GM18520 (cell line): ENCODE results near the gene WDR91.

Source experiments
- ATAC-seq: cut with Tn5 transposase; IDR thresholded peaks from one replicate; pipeline ENCODE4 v1.9.1; 2021; ENCODE audit not compliant: unreplicated experiment

Gene WDR91

DNA sequence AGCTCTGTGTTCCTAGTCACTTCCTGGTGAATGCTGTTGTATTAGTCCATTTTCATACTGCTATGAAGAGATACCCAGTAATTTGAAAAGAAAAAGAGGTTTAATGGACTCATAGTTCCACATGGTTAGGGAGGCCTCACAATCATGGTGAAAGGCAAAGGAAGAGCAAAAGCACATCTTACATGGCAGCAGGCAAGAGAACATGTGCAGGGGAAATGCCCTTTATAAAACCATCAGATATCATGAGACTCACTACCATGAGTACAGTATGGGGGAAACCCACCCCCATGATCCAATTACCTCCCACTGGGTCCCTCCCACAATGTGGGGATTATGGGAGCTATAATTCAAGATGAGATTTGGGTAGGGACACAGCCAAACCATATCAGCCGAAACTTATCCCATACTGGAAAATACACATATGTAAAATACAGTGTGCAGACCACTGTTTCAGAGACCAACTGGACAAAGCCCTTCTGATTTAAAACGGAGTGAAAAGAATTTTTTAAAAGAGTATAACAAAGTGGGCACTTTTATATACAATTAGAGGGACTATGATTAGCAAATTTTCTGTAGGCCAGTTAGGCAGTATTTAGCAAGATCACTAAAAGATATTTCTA is 48.8 kb downstream of the WDR91 start:
- no peak for ATAC-seq

DNA sequence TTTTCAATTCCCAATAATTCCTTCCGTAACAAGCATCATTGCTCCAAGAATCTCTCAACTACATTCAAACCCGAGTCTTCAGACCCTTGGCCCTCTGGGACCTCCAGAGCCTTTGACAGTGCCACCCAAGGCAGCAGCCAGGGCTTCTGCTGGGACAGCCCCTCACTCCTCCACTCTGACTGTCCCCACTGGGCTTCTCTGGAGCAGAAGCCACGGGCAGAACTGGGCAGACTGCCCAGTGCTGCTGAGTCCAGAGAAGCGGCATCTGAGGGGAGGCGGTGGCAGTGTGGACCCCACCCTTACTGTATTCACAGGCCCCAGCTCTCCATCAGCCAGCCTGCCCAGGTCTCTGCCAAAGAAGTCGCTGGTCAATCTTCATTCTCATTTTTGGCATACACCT is 49.7 kb downstream of the WDR91 start:
- ATAC-seq: no peak

DNA sequence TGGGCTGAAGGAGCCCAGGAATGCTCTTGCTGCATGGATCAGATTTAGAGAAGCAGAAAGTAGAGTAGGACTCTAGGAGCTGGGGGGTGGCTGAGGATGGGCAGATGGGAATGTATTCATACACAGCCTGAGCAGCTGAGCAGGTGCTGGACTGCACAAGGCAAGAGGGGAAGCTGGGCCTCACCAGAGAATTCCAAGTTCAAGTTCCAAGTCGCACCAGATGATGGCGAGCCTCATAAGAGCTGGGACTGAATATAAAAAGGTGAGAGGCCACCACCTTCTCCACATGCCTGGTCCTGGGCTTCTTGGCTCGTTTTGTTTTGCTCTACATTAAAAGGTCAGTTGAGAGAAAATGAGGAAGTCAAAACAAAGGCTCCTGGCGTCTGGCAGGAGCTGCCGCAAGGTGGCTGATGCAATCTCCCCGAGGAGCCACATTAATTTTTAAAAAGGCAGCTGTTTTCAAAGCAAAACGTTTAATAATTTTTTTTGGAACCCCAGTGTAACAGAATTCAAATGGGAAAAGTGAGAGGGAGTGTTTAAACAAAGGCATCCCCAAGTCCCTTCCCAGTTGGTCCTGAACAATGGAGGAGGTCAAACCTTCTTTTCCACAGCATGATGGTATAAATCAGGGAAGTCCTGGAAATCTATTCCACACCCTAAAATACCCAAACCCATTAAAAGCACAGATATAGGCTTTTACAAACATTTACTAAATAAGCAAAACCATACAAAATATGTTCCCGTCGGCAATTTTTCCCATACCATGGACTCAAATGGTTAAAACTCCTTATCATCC is 50.3 kb downstream of the WDR91 start:
- no peak for ATAC-seq

DNA sequence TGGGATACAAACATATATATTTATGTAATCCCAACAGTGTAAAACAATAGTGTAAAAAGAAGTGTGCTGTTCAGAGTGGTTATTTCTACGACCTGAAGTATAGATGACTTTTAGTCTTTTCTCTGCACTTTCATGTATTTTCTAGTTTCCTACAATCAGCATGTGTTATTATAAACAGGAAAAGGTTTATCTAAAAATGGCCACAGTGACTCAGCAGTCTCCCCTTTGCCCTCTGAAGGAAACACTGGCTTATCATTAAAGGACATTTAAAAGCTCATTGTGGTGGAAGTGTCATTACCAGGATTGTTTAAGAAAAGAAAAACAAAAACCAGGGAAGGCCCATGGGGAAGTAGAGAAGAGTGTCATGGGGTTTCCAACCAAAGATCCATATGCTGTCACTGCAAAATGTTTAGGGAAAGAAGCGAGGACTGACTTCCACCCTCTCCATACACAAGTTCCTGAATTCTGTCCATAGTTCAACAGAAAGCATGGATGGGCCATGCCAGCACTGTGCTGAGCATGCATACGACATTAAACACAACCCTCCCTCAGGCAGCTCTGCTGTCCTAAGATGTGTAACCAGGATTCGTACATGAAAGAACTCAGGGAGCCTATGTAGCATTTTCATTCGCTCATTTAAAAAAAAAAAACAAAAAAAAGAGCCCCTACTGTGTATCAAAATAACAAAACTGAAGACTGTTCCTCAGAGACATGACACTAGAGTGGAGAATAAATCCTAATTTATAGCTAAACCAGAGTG is 51.0 kb downstream of the WDR91 start:
- peak; percentile 26 for ATAC-seq

DNA sequence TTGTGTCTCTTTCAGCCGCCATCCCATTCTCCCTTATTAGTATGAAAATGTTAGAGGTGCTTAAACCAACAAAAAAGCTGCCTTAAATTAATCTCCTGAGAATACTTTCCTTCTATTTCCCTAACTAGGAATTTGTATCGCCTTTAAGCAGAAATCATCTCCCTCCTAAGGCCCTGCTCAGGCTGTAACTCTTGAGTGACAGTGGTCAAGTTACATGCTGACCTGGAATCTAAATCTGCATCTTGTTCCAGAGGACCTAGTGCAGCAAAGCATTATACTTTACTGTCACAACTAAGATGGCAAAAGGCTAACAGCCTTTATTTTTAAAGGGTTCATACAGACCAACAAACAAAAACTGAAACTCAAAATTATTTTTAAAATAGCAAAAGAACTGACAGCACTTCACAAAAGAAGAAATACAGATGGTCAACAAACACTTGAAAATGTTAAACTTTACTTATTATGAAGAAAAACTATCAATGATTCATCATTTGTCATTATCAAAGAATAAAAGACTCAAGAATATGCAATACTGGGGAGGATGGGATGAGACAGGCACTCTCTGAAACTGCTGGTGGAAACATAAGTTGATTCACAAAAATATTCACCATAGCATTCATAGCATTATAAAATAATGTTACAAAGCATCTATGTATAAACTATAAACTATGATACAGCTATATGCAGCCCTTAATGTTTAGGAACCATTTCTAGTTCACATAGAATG is 51.8 kb downstream of the WDR91 start:
- ATAC-seq: peak; percentile 2

DNA sequence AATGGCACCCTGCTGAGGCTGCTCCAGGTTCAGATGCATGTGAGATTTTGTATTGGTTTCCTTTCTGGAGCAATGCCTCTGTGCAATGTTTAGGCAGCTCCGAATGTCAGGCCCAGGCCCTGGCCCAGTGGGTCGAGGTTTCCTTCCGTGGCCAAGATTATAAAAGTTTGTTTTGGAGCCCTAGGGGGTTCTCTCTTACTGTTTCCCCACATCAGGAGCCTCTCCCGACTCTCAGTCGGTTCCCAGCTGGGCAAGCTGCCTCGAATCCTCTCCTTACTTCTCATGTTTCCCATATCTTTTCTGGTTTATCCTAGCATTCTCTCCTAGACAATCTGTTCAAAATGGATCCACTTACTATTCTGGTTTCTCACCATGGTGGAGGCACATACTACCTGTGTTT is 52.5 kb downstream of the WDR91 start:
- no peak for ATAC-seq

DNA sequence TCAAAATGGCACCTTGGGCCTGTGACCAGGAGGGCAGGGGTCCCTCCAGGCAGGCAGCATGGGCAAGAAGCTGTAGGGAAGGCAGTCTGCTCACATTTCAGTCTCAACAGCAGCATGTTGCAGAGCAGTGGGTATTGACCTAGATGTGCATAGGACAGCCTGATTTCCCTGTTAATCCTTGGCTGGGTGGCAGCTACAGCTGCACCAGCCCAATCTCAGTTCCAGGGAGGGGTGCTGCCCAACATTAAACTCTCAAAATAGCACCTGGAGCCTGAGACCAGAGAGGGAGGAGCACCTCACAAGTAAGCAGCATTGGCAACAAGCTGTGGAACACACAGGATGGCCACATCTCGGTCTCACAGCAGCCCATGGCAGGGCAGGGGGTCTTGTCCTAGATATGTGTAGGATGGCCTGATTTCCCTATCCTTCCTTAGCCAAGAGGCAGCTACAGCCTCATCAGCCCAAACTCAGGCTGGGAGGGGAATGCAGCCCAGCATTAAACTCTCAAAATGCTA is 53.1 kb downstream of the WDR91 start:
- ATAC-seq: no peak

DNA sequence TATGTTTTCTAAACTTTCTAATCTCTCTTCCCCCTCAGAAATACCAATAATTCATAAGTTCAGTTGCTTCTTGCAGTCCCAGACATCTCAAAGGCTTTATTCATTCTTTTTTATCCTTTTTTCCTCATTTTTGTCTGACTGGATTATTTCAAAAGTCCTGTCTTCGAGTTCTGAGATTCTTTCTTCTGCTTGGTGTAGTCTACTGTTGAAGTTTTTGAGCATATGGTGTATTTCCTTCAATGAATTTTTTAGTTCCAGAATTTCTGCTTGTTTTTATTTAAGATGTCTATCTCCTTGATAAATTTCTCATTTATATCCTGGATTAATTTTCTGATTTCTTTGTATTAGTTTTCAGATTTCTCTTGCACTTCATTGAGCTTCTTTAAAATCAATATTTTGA is 55.0 kb downstream of the WDR91 start:
- no peak for ATAC-seq

DNA sequence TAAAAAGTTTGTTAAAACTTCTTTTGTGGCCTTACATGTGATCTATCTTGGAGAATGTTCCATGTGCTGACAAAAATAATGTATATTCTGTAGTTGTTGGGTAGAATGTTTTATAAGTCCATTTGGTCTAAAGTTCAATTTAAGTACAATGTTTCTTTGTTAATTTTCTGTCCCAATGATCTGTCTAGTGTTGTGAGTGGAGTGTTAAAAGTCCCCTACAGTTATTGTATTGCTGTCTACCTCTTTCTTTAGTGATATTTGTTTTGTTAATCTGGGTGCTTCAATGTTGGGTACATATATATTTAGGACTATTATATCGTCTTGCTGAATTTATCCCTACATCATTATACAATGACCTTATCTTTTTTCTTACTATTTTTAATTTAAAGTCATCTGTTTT is 56.6 kb downstream of the WDR91 start:
- no peak for ATAC-seq

DNA sequence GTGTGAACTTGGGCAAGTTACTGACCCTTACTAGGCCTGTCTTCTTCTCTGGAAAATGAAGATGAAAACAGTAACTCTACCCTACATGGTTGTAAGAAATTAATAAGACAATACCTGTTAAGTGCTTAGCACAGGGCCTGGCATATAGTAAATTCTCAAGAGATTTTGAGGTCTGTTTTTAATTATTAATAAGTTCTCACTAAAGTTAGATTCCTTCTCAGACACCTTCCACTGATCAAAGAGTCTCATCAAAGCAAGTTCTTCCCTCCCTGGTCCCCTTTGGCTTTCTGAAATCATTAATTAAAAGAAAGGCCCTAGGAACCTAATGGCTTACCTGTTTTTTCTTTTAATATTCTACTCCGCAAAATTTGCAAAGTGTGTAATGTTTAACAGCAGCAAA is 58.9 kb downstream of the WDR91 start:
- no peak for ATAC-seq

DNA sequence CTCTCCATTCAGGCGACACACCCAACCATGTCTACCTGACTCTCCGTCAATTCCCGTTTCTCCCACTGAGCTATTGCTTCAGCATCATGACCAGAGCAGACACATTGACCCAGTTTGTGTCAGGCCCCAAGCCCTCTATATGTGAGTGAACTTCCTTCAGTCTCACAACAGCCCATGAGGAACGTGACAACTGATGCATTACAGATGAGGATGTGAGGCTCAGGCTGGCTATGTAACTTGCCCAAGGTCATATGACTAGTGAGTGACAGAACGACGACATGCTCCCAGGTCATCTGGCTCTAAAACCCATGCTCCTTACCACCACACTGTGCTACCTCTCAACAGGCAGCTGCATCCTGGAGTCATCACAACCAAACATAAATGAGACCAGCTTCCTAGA is 59.8 kb downstream of the WDR91 start:
- no peak for ATAC-seq

DNA sequence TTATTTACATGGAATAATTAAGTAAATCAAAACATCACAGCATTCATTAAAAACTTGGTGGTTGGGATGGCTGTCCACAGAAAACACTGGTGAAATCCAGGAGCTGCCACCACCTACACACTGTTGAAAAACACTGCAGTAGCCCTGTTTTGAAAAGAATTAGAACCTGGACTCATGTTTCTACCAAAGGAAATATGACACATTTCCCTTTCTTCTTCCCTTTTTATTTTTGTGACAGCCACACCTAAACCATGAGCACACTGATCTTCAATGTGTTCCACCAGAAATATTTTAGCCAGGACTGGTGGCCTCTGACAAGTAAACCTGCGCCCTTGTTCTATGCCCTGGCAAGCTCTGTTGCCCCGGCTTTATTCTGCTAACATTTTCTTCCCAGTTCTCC is 60.2 kb downstream of the WDR91 start:
- no peak for ATAC-seq

DNA sequence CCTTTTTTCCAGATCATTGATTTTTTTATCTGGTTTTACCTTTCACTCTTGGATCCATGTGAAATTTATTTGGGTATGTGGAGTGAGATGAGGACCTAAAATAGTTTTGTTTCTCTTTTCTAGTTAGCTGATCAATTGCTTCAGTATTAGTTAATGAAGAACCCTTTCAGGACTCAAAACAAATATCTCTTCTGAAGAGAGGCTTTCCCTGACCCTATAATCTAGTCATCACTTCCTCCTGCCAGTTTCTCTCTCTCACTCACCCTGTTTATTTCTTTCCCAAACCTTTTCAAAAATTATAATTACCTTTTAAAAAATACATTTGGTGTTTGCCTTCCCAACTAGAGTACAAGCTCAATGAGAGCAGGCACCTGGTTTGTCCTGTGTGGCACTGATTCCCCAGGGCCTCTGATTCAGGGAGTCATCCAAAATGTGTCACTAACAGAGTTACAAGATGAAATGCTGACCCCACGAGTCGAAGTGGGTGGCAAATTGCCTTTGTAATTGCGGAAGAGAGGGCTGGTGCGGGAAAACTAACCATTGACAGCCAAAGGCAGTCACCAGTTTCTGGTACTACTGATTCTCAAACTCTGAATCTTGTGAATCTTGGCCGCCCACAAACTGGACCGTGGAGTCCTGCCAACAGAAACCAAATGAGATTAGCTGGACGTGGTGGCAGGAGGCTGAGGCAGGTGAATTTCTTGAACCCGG is 61.1 kb downstream of the WDR91 start:
- no peak for ATAC-seq

DNA sequence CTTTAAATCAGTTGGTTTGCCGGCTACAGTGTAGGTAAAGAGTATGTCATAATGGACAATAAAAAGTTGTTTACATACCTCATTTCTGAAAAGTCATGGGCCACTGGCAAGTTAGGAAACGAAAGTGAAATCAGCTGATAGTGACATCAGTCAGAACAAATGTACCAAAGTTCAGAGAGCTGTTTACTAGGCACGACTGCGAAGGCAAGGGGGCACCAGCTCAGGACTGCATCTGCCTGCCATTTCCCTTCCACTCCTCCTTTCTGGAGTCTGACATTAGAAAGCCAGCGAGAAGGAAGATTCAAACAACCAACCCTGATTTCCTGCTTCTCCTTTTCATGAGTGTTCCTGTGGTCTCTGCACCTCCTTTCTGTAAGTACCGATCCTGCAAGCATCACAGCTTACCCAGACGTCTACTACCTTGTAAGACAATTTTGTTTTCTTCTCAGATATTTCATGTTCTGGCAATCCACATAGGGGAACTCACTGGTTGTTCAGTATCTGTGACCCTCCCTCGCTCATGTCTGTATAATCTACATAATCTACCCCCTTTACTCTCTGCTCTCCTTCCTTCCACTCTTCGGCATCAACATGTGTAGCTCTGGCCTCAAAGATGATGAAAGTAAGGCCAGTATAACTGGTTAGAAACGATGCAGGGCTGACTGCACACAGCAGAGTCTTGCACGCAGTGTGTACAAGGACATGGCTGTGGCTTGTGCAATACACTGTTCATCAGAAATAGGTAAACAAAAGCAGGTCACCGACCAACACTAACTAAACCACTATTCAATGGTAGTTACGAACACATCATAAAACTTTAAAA is 63.2 kb downstream of the WDR91 start, which contains the start of gene TMEM140:
Gene TMEM140 (plus strand): TSS at position 174 of the 823 bp plus-strand sequence. CDS start 16,370 bp downstream, outside the sequence.
- ATAC-seq: peak; percentile 67

DNA sequence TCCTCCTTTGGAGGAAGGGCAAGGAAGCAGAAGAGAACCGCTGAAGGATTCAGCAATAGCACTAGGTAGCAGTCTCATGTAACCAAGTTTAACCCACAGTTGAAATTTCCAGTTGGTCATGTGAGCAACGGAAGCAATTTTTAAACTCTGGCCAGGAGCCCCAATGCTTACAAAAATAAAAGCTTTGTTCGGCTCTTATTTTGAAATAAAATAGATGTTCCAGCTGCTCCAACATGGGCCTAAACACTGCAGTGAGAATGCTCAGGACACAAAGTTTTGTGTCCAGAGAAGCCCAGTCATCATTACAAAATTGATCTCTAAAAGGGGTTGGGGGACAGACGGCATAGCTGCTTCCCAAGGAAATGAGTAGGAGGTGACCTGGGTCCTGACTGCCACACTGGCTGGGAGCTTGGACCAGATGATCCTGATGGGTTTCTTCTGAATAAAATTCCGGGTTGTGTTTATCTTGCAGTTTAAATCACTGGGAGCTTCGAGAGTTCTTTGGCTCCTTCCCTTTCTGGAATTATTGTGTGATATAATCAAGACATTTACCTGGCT is 63.9 kb downstream of the WDR91 start:
- no peak for ATAC-seq

DNA sequence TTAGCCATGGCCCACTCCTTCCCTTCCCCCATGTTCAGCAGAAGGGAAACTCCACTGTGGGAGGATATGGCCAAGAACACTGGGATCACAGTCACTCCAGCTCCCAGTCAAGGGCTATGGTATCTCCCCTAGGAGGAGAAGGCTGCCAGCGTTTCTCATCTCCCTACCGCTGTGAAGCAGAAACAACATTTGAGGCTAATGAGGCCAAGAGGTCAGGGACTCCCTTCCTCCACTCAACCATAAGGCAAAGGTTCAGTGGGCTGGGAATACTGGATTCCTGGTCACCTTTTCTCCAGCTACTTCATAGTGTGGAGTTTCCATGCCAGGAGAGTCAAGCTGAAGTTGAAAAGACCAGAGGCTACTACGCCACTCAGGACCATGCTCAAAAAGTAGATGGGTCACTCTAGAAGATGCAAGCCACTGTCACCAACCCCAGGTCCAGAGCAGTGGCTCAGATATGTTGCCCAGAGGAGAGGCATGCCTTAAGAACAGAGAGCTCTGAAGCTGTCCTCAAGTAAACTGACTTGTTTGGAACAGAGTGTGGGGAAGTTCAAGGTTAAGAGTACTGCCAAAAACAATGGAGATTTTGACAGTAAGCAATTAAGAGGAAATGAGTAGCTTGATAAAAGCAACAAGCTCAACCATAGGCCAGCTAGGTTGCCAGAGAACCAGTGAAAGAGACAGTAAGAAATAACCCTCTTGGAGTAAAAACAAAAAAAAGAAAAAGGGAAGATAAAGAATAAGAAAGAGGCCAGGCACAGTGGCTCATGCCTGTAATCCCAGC is 67.2 kb downstream of the WDR91 start:
- no peak for ATAC-seq
